ENCODE results near the gene TMEM127.
"Not testable (repeated sequence)": the region's sequence is repeated elsewhere in the genome, so short reads cannot be mapped to it uniquely, and the experiment has no call there.

Gene TMEM127

DNA sequence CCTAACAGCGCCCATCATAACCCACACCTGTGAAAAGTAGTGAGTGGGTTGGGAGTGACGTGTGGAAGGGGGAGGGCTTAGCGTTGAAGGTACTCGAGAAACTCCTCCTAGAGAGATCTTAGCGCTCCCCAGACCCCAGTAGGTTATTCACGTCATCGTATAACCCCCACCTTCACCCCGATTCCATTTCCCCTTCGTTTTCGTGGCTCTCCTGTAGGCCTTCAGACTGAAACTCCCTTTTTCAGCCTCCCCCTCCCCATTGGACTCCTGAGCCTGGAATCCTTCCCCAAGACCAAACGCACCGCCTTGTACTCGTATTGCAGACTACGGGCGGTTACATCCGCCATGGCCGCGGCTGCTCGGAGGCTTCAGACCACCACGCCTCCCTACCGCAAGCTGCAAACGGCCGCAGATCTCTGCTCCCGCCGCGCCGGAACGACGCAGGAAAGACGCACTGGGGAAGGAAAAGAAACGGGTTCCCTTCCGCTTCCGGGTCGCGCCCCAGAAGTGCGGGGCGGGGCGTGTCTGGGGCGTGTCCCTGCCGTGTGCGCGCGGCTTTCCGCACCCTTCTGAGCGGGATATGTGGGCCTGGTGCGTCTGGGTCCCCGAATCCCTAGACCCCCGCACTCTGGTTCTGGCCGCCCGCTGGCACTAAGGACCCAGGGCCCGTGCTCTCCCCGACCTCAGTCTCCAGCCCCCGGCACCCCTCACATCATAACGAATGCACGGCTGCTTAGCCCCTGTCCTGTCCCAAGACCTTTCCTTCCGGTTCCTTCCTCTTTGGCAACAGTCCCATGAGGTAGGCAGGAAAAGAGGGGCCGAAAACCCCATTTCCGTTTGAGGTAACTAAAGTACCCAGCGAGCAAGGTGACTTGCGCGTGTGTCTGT, 39.5 kb upstream of the TMEM127 start, which contains the start of gene SNRNP200:
Gene SNRNP200 (minus strand): TSS at position 456 of the 888 bp plus-strand sequence. CDS start 109 bp downstream, at position 347.
- peak; percentile 92 for DNase-seq (ENCODE audit: extremely low spot score)
- ChIA-PET POLR2A (interaction anchor here (0.7 to 5.8 kb wide), 18 partner anchors 11 to 242 kb away, joined by 3 to 60 read pairs (median 4); partner anchors contain the start of genes ITPRIPL1, NCAPH and STARD7), CTCF (no interaction called here)
- TF ChIP-seq LEF1 (IDR thresholded peaks at IDR 0.05; ENCODE audit: borderline replicate concordance) (no peak), L3MBTL2 (conservative IDR thresholded peaks at IDR 0.05) (peak; percentile 63), TARDBP (IDR thresholded peaks at IDR 0.05) (no peak), FOXM1 (IDR thresholded peaks at IDR 0.05; ENCODE audit: borderline replicate concordance) (no peak), SUZ12 (IDR thresholded peaks at IDR 0.05) (no peak), FOXK2 (IDR thresholded peaks at IDR 0.05) (no peak), NFRKB (IDR thresholded peaks at IDR 0.05) (no peak), SP1 (IDR thresholded peaks at IDR 0.05) (no peak), CTBP1 (IDR thresholded peaks at IDR 0.05; ENCODE audit: borderline replicate concordance) (peak; percentile 72; the same call in 1 of the 2 replicates), ZNF384 (IDR thresholded peaks at IDR 0.05) (no peak), BHLHE40 (IDR thresholded peaks at IDR 0.05; ENCODE audit: borderline replicate concordance) (no peak), HDGF (IDR thresholded peaks at IDR 0.05; ENCODE audit: borderline replicate concordance) (no peak), ARNT (IDR thresholded peaks at IDR 0.05) (peak; percentile 4; the same call in 1 of the 2 replicates), FOXA1 (IDR thresholded peaks at IDR 0.05) (no peak), ELF4 (IDR thresholded peaks at IDR 0.05) (peak; percentile 80)
- TF ChIP-seq, protein P1, sequence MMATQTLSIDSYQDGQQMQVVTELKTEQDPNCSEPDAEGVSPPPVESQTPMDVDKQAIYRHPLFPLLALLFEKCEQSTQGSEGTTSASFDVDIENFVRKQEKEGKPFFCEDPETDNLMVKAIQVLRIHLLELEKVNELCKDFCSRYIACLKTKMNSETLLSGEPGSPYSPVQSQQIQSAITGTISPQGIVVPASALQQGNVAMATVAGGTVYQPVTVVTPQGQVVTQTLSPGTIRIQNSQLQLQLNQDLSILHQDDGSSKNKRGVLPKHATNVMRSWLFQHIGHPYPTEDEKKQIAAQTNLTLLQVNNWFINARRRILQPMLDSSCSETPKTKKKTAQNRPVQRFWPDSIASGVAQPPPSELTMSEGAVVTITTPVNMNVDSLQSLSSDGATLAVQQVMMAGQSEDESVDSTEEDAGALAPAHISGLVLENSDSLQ (IDR thresholded peaks at IDR 0.05) = peak; percentile 45; the same call in 1 of the 2 replicates

DNA sequence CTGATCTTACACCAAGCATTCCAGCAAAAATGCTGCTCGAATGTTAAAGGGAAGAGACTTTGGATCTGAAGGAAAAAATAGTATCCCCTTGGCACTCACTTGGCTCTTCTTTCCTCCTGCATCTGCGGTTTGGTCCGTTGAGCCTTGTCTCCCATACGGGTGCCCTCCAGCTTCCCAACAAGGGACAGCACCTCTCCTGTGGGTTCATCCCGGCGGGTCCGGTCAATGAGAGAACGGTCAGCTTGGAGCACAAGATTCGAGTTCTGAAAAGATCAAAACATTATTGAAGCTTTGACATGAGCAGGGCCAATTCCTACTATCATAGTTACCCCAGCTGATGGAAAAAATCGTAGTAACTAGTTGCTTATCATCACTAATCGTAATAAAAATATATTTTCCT, 38.8 kb upstream of the TMEM127 start:
- CTCF ChIA-PET = no interaction called here
- DNase-seq (ENCODE audit: extremely low spot score) = no peak
- POLR2A ChIA-PET = interaction anchor here (1.1 to 5.8 kb wide), 10 partner anchors 10 to 40 kb away, joined by 3 to 60 read pairs (median 4); partner anchors contain the start of gene NCAPH
- TF ChIP-seq, protein P1 (IDR thresholded peaks at IDR 0.05) = no peak
- no peak for TF ChIP-seq ZNF384 (IDR thresholded peaks at IDR 0.05)
- TF ChIP-seq TARDBP (IDR thresholded peaks at IDR 0.05) = no peak
- no peak for TF ChIP-seq ARNT (IDR thresholded peaks at IDR 0.05)
- TF ChIP-seq LEF1 (IDR thresholded peaks at IDR 0.05; ENCODE audit: borderline replicate concordance) = no peak

DNA sequence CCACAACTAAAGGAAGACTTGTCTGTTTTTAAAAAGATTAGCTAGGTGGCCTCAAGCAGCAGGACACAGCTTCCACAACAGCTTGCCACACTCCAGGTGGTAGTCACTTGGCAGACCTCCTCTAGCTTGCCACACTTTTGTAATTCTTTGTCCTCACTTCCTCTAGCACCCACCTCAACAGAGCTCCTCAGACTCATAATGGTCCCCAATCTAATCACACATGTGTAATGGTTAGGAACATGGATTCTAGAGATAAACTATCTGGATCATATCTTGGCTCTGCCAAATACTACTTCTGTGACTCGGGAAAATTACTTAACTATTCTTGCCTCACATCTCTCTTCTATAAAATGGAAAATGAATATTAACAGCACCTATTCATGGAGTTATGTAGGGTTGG, 36.1 kb upstream of the TMEM127 start:
- ChIA-PET CTCF (no interaction called here), POLR2A (interaction anchor here (0.9 to 1.4 kb wide), 2 partner anchors 20 to 34 kb away, joined by 3 read pairs; partner anchors contain the start of gene NCAPH)
- DNase-seq (ENCODE audit: extremely low spot score) = no peak
- TF ChIP-seq LEF1 (IDR thresholded peaks at IDR 0.05; ENCODE audit: borderline replicate concordance) = no peak
- no peak for TF ChIP-seq FOXM1 (IDR thresholded peaks at IDR 0.05; ENCODE audit: borderline replicate concordance)
- TF ChIP-seq CTBP1 (IDR thresholded peaks at IDR 0.05; ENCODE audit: borderline replicate concordance) = no peak
- TF ChIP-seq NFRKB (IDR thresholded peaks at IDR 0.05) = no peak
- no peak for TF ChIP-seq SUZ12 (IDR thresholded peaks at IDR 0.05)
- no peak for TF ChIP-seq L3MBTL2 (conservative IDR thresholded peaks at IDR 0.05)
- no peak for TF ChIP-seq FOXK2 (IDR thresholded peaks at IDR 0.05)
- TF ChIP-seq BHLHE40 (IDR thresholded peaks at IDR 0.05; ENCODE audit: borderline replicate concordance) = no peak
- no peak for TF ChIP-seq TARDBP (IDR thresholded peaks at IDR 0.05)
- TF ChIP-seq FOXA1 (IDR thresholded peaks at IDR 0.05) = no peak
- TF ChIP-seq, protein P1 (IDR thresholded peaks at IDR 0.05) = no peak
- no peak for TF ChIP-seq ZNF384 (IDR thresholded peaks at IDR 0.05)

DNA sequence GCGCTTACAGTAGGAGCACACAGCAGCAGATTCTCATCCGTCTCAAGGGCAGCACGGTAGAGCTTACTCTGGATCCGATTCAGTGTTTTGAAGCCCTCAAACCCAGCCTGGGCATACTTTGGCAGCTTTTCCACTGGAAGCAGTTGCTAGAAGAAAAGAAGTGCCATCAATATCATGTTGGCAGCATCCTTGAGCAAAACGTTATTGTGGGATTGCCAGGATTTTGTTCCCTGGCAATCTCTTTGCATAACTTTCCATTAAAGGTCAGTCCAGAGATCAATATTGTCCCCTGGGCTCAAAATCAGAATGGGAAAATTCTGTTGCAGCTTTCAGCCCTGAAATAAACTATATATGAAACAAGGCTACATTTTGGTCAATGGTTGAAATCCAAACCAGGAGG, 31.1 kb upstream of the TMEM127 start:
- ChIA-PET CTCF (no interaction called here), POLR2A (no interaction called here)
- no peak for DNase-seq (ENCODE audit: extremely low spot score)
- no peak for TF ChIP-seq HDGF (IDR thresholded peaks at IDR 0.05; ENCODE audit: borderline replicate concordance)
- TF ChIP-seq ELF4 (IDR thresholded peaks at IDR 0.05) = no peak

DNA sequence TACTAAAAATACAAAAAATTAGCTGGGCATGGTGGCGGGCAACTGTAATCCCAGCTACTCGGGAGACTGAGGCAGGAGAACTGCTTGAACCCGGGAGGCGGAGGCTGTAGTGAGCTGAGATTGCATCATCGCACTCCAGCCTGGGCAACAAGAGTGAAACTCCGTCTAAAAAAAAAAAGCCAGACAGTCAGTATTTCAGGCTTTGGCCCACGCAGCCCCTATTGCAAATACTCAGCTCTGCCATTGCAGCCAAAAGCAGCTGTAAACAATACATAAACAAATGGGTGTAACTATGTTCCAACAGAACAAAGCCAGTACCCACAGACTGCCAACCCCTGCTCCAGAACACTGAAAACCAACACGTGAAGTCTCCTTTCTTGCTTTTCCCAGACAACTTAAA, 28.5 kb upstream of the TMEM127 start:
- ChIA-PET CTCF (interaction anchor here (0.6 kb wide), 1 partner anchor 20 kb away, joined by 3 read pairs; no protein-coding TSS in a partner anchor), POLR2A (interaction anchor here (3.0 kb wide), 1 partner anchor 11 kb away, joined by 10 read pairs; the partner anchor contains the start of gene SNRNP200)
- DNase-seq (ENCODE audit: extremely low spot score) = not testable (repeated sequence)

DNA sequence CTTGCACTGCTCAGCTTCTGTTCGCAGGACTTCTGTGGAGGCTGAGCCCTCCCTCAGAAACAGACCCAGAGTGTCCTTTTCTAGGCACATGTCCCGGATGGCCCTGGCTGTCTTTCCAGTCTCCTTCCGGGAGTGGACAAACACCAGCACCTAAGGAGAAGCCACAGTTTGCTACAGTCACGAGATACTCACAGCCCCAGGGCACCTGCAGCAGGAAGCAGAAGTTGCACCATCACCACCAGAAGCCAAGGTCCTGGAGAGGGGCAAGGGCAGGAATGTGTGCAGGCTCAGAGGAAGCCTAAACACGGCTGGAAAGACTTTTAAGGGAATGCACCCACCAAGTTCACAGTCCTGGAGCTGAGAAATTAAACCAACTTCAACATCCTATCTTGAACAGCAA, 26.0 kb upstream of the TMEM127 start:
- TF ChIP-seq LEF1 (IDR thresholded peaks at IDR 0.05; ENCODE audit: borderline replicate concordance) = no peak
- no peak for TF ChIP-seq FOXM1 (IDR thresholded peaks at IDR 0.05; ENCODE audit: borderline replicate concordance)
- no peak for TF ChIP-seq TARDBP (IDR thresholded peaks at IDR 0.05)
- TF ChIP-seq ELF4 (IDR thresholded peaks at IDR 0.05) = no peak
- no peak for TF ChIP-seq CTBP1 (IDR thresholded peaks at IDR 0.05; ENCODE audit: borderline replicate concordance)
- TF ChIP-seq NFRKB (IDR thresholded peaks at IDR 0.05) = no peak
- no peak for TF ChIP-seq FOXA1 (IDR thresholded peaks at IDR 0.05)
- no peak for TF ChIP-seq SUZ12 (IDR thresholded peaks at IDR 0.05)
- TF ChIP-seq HDGF (IDR thresholded peaks at IDR 0.05; ENCODE audit: borderline replicate concordance) = no peak
- TF ChIP-seq, protein P1 (IDR thresholded peaks at IDR 0.05) = no peak
- no peak for TF ChIP-seq ARNT (IDR thresholded peaks at IDR 0.05)
- DNase-seq (ENCODE audit: extremely low spot score) = no peak
- ChIA-PET CTCF (no interaction called here), POLR2A (interaction anchor here (0.9 to 1.0 kb wide), 2 partner anchors 13 to 33 kb away, joined by 3 read pairs; partner anchors contain the start of genes ITPRIPL1 and SNRNP200)
